H1 (cell line): ENCODE results near the gene FAM171A1. TPM values are rescaled to one million over a fixed set of nuclear protein-coding genes. Genes with fewer than 3 reads are reported as not detected.

Source experiments
- CTCF ChIA-PET: fragments of 300-600 bp; sonication (Branson Sonifier 250); formaldehyde crosslinking; loops from one replicate; lab custom pipeline; 2021; ENCODE audit not compliant: partially characterized antibody; lab: Charles Lee
- POLR2A ChIA-PET: fragments of 300-600 bp; sonication (Branson Sonifier 250); formaldehyde crosslinking; loops from one replicate; lab custom pipeline; 2021; ENCODE audit warnings: inconsistent platforms; ENCODE audit not compliant: partially characterized antibody; lab: Charles Lee
- DNase-seq, 2 experiments: peaks; one replicate each; pipeline versions ENCODE4 v3.0.0 to v3.0.0-alpha.2; 2010 to 2022; ENCODE audit warnings: low spot score in 2 of 2, low read depth in 1 of 2, mixed read lengths in 1 of 2
- FAIRE-seq: peaks from 2 replicates; lab custom pipeline; 2011; peaks lifted over from hg19 to GRCh38; lab: Jason Lieb, UNC
- H2AFZ ChIP-seq: 2 replicates; pipeline ENCODE4 v1.8.1; 2012; ENCODE audit warnings: low read length, inconsistent platforms
- H2AK5ac ChIP-seq: 2 replicates; pipeline ENCODE4 v1.6.1; 2013; ENCODE audit warnings: low read depth, low read length
- H2BK120ac ChIP-seq: replicated peaks from 2 replicates; pipeline ENCODE3; 2013; ENCODE audit warnings: low read depth, low read length, inconsistent platforms
- H2BK12ac ChIP-seq: 2 replicates; pipeline ENCODE4 v1.6.1; 2013; ENCODE audit warnings: low read depth, low read length
- H2BK15ac ChIP-seq: 2 replicates; pipeline ENCODE4 v1.6.1; 2013; ENCODE audit warnings: low read length
- H2BK20ac ChIP-seq: 2 replicates; pipeline ENCODE4 v1.6.1; 2013; ENCODE audit warnings: low read length
- H2BK5ac ChIP-seq: 2 replicates; pipeline ENCODE4 v1.6.1; 2013; ENCODE audit warnings: low read depth, low read length
- H3K14ac ChIP-seq: 2 replicates; pipeline ENCODE4 v1.6.1; 2013; ENCODE audit warnings: inconsistent platforms; ENCODE audit not compliant: insufficient read length
- H3K18ac ChIP-seq: 2 replicates; pipeline ENCODE4 v1.6.1; 2013; ENCODE audit warnings: low read length; ENCODE audit errors: extremely low read depth
- H3K23ac ChIP-seq: 2 replicates; pipeline ENCODE4 v1.6.1; 2013; ENCODE audit warnings: inconsistent platforms; ENCODE audit not compliant: insufficient read length
- H3K23me2 ChIP-seq: 2 replicates; pipeline ENCODE4 v1.6.1; 2013; ENCODE audit warnings: low read depth, low read length
- H3K27ac ChIP-seq: 2 replicates; pipeline ENCODE4 v1.6.1; 2011; ENCODE audit warnings: low read depth, low read length, inconsistent platforms
- H3K27me3 ChIP-seq, 4 experiments: replicated peaks in 1 of 4; 1 replicate in 1 of 4; 2 replicates in 3 of 4; pipeline versions ENCODE4 v1.6.1 to v1.8.1; 2011 to 2013; ENCODE audit warnings: low read length in 3 of 4, mild to moderate bottlenecking in 3 of 4, inconsistent platforms in 2 of 4, mixed read lengths in 2 of 4, moderate library complexity in 1 of 4; ENCODE audit not compliant: control insufficient read depth in 3 of 4, insufficient read depth in 3 of 4; ENCODE audit errors: extremely low read depth in 1 of 4
- H3K36me3 ChIP-seq, 4 experiments: 2 replicates each; pipeline versions ENCODE4 v1.6.1 to v1.8.1; 2011 to 2013; ENCODE audit warnings: mild to moderate bottlenecking in 4 of 4, low read length in 3 of 4, moderate library complexity in 2 of 4, control low read depth in 1 of 4, inconsistent platforms in 1 of 4; ENCODE audit not compliant: insufficient read depth in 4 of 4, control insufficient read depth in 2 of 4
- H3K4ac ChIP-seq: replicated peaks from 2 replicates; pipeline ENCODE3; 2013; ENCODE audit warnings: low read length, low read depth, mixed read lengths, inconsistent platforms; ENCODE audit not compliant: insufficient read length
- H3K4me1 ChIP-seq, 4 experiments: replicated peaks in 1 of 4; 1 replicate in 1 of 4; 2 replicates in 3 of 4; pipeline versions ENCODE4 v1.6.1 to v1.8.1; 2011 to 2013; ENCODE audit warnings: low read length in 3 of 4, inconsistent platforms in 2 of 4, mixed read lengths in 1 of 4; ENCODE audit not compliant: insufficient read depth in 4 of 4, control insufficient read depth in 3 of 4
- H3K4me2 ChIP-seq, 2 experiments: 2 replicates each; pipeline versions ENCODE4 v1.6.1 to v1.8.1; 2011 to 2013; ENCODE audit warnings: low read depth in 2 of 2, low read length in 2 of 2, control low read depth in 1 of 2, inconsistent platforms in 1 of 2, mild to moderate bottlenecking in 1 of 2; ENCODE audit not compliant: insufficient read depth in 1 of 2
- H3K4me3 ChIP-seq, 4 experiments: fragments of 200-600, 300-600 bp in 1 of 4; sonication (generic), shearing (Covaris generic), sonication (Bioruptor Twin) in 1 of 4; 2 replicates each; pipeline versions ENCODE4 v1.5.1 to v1.8.1; 2011 to 2016; ENCODE audit warnings: low read length in 4 of 4, low read depth in 3 of 4, control low read depth in 2 of 4, inconsistent platforms in 2 of 4, mild to moderate bottlenecking in 2 of 4, mixed read lengths in 1 of 4, moderate library complexity in 1 of 4; ENCODE audit not compliant: insufficient read depth in 2 of 4; ENCODE audit errors: extremely low read depth in 1 of 4
- H3K56ac ChIP-seq: replicated peaks from 2 replicates; pipeline ENCODE3; 2013; ENCODE audit warnings: low read depth, mild to moderate bottlenecking, mixed read lengths, low read length, inconsistent platforms; ENCODE audit not compliant: insufficient read length
- H3K79me1 ChIP-seq: 2 replicates; pipeline ENCODE4 v1.6.1; 2013; ENCODE audit warnings: low read depth, low read length, control low read depth
- H3K79me2 ChIP-seq, 2 experiments: 2 replicates each; pipeline versions ENCODE4 v1.6.1 to v1.8.1; 2012 to 2013; ENCODE audit warnings: low read length in 2 of 2, mild to moderate bottlenecking in 2 of 2, inconsistent platforms in 1 of 2; ENCODE audit not compliant: insufficient read depth in 2 of 2, control insufficient read depth in 1 of 2
- H3K9ac ChIP-seq, 4 experiments: replicated peaks in 1 of 4; 1 replicate in 1 of 4; 2 replicates in 3 of 4; pipeline versions ENCODE4 v1.6.1 to v1.8.1; 2011 to 2013; ENCODE audit warnings: low read depth in 3 of 4, low read length in 3 of 4, control low read depth in 2 of 4, mild to moderate bottlenecking in 2 of 4, moderate library complexity in 2 of 4, inconsistent platforms in 1 of 4; ENCODE audit errors: extremely low read depth in 1 of 4
- H3K9me3 ChIP-seq, 2 experiments: 2 replicates each; pipeline versions ENCODE4 v1.6.1 to v1.8.1; 2012 to 2013; ENCODE audit warnings: mild to moderate bottlenecking in 2 of 2, moderate library complexity in 2 of 2, control low read depth in 1 of 2, inconsistent platforms in 1 of 2, low read depth in 1 of 2, low read length in 1 of 2, mixed read lengths in 1 of 2; ENCODE audit not compliant: insufficient read depth in 2 of 2
- H4K20me1 ChIP-seq, 2 experiments: replicated peaks in 1 of 2; 2 replicates each; pipeline versions ENCODE3 to v1.8.1; 2011 to 2013; ENCODE audit warnings: inconsistent platforms in 2 of 2, low read length in 2 of 2, mild to moderate bottlenecking in 1 of 2; ENCODE audit not compliant: insufficient read depth in 2 of 2, control insufficient read depth in 1 of 2
- H4K5ac ChIP-seq: 2 replicates; pipeline ENCODE4 v1.6.1; 2013; ENCODE audit warnings: low read length, low read depth, mixed read lengths, inconsistent platforms; ENCODE audit not compliant: insufficient read length
- H4K8ac ChIP-seq: 2 replicates; pipeline ENCODE4 v1.8.0; 2013; ENCODE audit warnings: mild to moderate bottlenecking, moderate library complexity, low read length, inconsistent platforms; ENCODE audit not compliant: insufficient read depth; ENCODE audit errors: extremely low read depth
- H4K91ac ChIP-seq: replicated peaks from 2 replicates; pipeline ENCODE3; 2013; ENCODE audit warnings: low read length, mixed read lengths, inconsistent platforms; ENCODE audit not compliant: insufficient read length
- SIRT6 ChIP-seq: IDR thresholded peaks from one replicate; pipeline ENCODE4 v1.7.1; 2012; ENCODE audit warnings: low read length, inconsistent platforms
- SP1 ChIP-seq: IDR thresholded peaks from 2 replicates; pipeline ENCODE4 v1.6.1; 2011; ENCODE audit warnings: low read depth, low read length
- WGBS, 2 experiments: shearing (Covaris generic) in 1 of 2; methylation state at CpG; one replicate each; pipeline versions ENCODE4 v1.1.6 to v1.1.7; 2013 to 2015; ENCODE audit warnings: low lambda C conversion rate in 2 of 2, mixed read lengths in 2 of 2, inconsistent platforms in 1 of 2, low coverage in 1 of 2, missing lambda C conversion rate in 1 of 2; ENCODE audit not compliant: insufficient replicate concordance in 2 of 2, insufficient coverage in 1 of 2, insufficient read length in 1 of 2; ENCODE audit errors: extremely low coverage in 1 of 2, missing lambda C conversion rate in 1 of 2; 5-methylcytosine and 5-hydroxymethylcytosine counted together
- polyA plus RNA-seq, 7 experiments: library from polyadenylated mRNA; depleted of rRNA in 3 of 7; stranded (reverse) in 5 of 7; unstranded in 2 of 7; fragments of >200 nt in 5 of 7; fragments of 200-250 nt in 2 of 7; gene quantifications; 1 replicate in 5 of 7; 2 replicates in 1 of 7; 4 replicates in 1 of 7; pipeline versions ENCODE4 v1.2.1 to v1.2.3, GENCODE V29; 2011 to 2013; ENCODE audit warnings: missing spikeins in 2 of 7, mixed read lengths in 2 of 7
- total RNA-seq: library from RNA; stranded (reverse); fragmentation: NEBNext Ultra II Directional; extraction: Animal tissue kit (Norgen Biotek cat#: 25700); gene quantifications from 2 replicates; pipeline ENCODE4 v1.2.1, GENCODE V29; 2021

FAM171A1 gene
- total and polyA plus RNA-seq, 2 of the 8 experiments (the other 6 are each of a cell fraction or from before 2014, with no cell fraction given), result 26.6 to 42.1 TPM

- CTCF ChIA-PET, result interaction anchor here (0.6 kb wide), 1 partner anchor 156 kb away, joined by 3 read pairs; no protein-coding TSS in a partner anchor
- no peaks in the 10 kb centered on the region; a peak in 1 of 8 replicates for H3K36me3 ChIP-seq
- POLR2A ChIA-PET, result no interaction called here
- no peak overlapping the region for H3K23ac ChIP-seq
- H4K8ac ChIP-seq, result no peak overlapping the region
- peak overlapping the region; percentile 97 for H3K56ac ChIP-seq
- no peak overlapping the region for H2BK5ac ChIP-seq
- no peak overlapping the region for H2AK5ac ChIP-seq
- no peak overlapping the region for H2AFZ ChIP-seq
- H2BK15ac ChIP-seq, result no peak overlapping the region
- no peak overlapping the region for H2BK20ac ChIP-seq
- no peaks in the 10 kb centered on the region for H3K4me1 ChIP-seq
- H3K79me2 ChIP-seq, result no peaks in the 10 kb centered on the region
- peaks cover 0 to 2% of the 10 kb centered on the region in 2 experiments for H4K20me1 ChIP-seq
- H3K4me2 ChIP-seq, result no peak overlapping the region
- H3K27me3 ChIP-seq, result no peaks in the 10 kb centered on the region
- no peak overlapping the region for H3K18ac ChIP-seq
- H3K14ac ChIP-seq, result no peak overlapping the region
- no peak overlapping the region for H2BK12ac ChIP-seq
- H3K79me1 ChIP-seq, result no peaks in the 10 kb centered on the region
- no peak overlapping the region for H3K4me3 ChIP-seq
- H3K9ac ChIP-seq, result no peak overlapping the region
- DNase-seq (no peak), FAIRE-seq (no peak)
- WGBS, 2 experiments, result 81% methylated on average over 4 of the region's 4 CpGs; no CpG with 5 or more reads in 1 of the 2 experiments
- H3K4ac ChIP-seq, result no peak overlapping the region
- no peak overlapping the region for H2BK120ac ChIP-seq
- H4K5ac ChIP-seq, result no peak overlapping the region
- no peak for TF ChIP-seq SP1
- no peak for TF ChIP-seq SIRT6
- H3K27ac ChIP-seq, result no peak overlapping the region
- no peak overlapping the region for H4K91ac ChIP-seq
- peaks cover 6% of the 10 kb centered on the region; the same call in 1 of the 2 replicates for H3K23me2 ChIP-seq
- H3K9me3 ChIP-seq, result no peaks in the 10 kb centered on the region
These were observed 141.8 kb downstream of the FAM171A1 start for GRCh38 chr10:15229268-15229667.
